HG03571 (cell line): ENCODE data around the gene CEND1.
A peak's percentile ranks its signal among the peaks of the same experiment; 100 is the strongest.

Experiments
- ATAC-seq: cut with Tn5 transposase; IDR thresholded peaks from one replicate; pipeline ENCODE4 v1.9.1; 2021; ENCODE audit not compliant: unreplicated experiment

The CEND1 gene

GRCh38 chr11:789943-790342, at the start of gene CEND1:
Gene CEND1, minus strand, starts transcription at chr11:790090. Its CDS starts 1,514 bp downstream, at chr11:788576.
- no peak for ATAC-seq

DNA sequence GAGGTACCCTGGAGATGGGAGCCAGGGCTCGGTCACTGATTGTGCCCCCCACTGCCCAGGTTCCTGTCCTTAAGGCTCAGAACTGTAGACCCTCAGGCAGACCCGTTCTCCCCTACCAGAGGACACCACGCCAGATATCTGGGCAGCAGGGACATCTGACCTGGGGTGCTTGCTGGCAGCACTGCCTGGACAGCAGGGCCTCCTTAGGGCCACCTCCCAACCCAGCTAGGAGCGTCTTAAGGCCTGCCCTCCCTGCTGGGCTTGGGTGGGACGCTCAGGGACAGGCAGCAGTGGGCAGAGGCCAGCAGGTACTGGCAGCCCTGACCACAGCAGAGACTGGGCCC, 49.4 kb upstream of the CEND1 start:
- no peak for ATAC-seq

DNA sequence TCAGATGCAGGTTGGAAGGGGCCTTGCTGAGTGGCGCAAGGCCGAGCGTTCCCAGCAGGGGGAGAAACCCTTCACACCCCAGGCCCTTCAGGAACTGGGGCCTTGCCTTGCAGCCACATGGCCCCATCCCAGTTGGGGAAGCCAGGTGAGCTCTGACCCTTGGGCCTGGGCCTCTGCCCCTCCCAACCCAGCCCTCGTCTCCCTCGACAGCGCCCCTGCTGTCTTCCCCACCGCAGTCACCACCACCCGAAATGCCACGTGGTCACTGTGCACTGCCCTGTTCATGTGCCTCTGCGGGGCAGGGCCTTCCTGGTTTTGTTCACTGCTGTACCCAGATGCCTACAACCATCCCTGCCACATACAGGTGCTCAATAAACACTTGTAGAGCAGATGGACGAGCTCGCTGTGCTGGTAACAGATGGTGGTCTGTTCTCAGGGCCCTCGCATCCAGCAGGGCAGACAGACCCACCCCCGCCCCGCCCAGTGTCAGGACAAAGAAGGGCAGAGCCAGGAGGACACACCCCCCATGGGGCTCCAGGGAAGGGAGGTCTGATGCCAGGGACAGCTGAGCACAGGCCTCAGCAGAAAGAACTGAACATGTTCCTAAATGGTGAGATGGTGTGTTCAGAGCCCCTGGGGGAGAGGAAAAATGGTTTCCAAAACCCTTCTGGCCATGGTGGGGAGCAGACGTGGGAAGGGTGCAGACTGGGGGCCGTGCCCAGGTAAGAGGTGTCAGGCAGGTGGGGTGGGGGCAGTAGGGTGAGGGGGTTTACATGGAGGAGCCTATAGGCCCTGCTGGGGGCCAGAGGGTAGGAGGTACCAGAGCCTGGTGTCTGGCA, 48.8 kb upstream of the CEND1 start:
- ATAC-seq, result no peak

GRCh38 chr11:837990-838307, 48.1 kb upstream of the CEND1 start:
- no peak for ATAC-seq

DNA sequence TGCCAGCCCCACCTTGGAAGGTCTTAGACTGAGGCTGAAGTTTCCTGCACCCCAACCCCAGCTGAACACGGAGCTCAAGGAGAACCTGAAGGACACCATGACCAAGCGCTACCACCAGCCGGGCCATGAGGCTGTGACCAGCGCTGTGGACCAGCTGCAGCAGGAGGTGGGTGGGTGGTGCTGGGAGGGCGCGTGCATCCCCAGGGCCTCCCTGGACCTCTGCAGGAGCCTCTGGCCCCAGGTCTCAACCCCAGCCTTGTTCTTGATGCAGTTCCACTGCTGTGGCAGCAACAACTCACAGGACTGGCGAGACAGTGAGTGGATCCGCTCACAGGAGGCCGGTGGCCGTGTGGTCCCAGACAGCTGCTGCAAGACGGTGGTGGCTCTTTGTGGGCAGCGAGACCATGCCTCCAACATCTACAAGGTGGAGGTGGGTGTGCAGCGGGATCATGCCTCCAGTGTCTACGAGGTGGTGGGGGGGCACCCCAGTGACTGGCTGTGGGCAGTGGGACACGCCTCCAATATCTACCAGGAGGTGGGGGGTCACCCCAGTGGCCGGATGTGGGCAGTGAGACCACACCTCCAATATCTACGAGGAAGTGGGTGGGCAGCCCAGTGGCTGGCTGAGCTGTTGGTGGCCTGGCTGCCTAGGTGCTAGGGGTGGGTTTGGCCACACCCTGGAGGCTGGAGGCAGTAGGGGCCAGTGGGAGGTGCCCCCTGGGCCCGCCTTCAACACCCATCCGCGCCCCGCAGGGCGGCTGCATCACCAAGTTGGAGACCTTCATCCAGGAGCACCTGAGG, 47.5 kb upstream of the CEND1 start:
- ATAC-seq, result no peak

DNA sequence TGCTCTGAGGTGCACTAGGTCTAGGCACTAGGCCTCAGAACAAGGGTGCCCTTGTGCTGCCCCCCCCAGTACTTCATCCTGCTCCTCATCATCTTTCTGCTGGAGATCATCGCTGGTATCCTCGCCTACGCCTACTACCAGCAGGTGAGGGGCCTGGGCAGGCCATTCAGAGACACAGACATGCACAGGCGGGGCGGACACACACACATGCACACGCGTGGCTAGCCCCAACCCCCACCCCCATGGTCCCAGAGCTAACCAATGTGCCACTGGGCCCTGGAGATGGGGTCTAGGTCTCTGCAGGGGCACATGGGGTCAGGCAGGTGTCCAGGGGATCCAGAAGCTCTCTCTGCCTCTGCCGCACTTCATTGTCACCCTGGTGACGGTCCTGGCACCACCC, 46.8 kb upstream of the CEND1 start:
- no peak for ATAC-seq

GRCh38 chr11:836274-836673, 46.4 kb upstream of the CEND1 start:
- ATAC-seq, result no peak

DNA sequence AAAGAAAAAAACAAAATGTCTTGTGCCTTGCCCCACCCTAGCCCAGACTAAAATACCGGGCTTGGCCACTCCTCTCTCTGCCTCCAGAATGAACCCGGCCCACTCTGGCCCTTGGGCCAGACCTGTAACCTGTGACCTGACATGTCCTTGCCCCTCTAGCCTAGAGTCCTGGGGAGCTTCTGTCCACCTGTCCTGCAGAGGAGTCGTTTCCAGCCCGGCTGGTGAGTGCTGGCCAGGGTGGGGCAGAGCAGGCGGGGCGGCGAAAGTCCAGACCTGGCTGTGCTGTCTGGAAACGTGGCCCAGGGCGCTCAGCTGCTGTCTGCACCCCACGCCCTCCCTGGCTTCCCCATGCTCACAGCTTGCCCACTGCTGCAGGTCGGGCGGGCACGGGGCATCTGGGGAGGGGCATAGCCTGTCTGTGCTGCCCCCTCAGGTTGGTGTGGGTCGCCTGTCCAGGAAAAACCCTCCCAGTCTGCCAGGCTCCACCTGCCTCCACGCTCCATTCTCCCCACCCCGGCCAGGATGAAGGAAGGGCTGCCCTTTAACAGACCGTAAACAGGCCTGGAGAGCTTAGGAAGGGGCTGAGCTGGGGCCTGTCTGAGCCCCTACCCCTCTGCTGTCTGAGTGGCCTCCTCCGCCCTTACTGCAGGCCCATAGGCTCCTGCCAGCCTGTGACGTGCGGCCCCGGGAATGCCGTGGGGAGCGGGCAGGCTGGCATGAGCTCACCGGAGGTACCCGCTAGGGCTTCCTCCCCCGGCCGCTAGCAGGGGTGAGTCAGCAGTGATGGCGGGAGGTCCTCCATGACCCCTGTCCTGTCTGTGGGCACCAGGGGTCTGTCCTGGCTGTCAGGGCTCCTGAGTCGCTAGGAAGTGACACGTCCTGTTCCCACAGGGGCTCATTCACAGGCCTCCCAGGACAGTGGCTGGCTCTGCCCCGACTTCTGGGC, 44.8 kb upstream of the CEND1 start:
- ATAC-seq, result no peak

- ATAC-seq, result no peak
These were observed 44.0 kb upstream of the CEND1 start for GRCh38 chr11:833849-834311.

DNA sequence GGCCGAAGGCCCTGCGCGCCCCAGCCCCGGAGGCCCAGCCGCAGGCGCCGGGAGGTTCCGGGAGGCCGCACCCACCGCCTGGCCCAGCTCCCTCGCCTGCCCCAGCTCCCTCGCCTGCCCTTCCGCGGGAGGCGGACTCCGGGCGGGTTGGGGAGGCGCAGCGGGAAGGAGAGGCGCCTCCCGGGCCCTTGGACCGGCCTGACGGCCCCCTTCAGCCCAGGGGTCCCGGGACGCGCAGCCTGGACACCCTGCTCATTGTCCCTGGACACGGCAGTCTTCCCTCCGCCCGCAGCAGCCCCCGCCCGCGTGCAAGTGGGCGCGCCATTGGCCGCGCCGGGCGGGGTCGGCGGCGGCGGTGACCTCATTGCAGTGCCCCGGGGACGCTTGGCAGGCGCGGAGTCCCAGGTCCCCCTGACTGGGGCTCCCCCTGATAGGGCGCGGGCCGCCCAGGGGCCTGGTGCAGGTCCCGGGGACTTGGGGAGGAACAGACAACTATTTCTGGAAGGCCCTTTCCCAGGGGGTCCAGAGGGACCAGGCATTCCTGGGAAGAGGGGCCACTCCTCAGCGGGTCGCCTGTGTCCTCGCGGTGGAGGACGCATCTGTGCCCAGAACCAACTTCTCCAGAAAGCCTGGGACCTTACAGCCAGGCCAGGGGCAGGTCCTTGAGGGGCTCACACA, 43.4 kb upstream of the CEND1 start:
- no peak for ATAC-seq

GRCh38 chr11:832529-833113, 42.7 kb upstream of the CEND1 start, which contains the start of gene CD151:
Gene CD151, plus strand, starts transcription at chr11:832952. Its CDS starts 3,118 bp downstream, at chr11:836070.
- ATAC-seq, result no peak

DNA sequence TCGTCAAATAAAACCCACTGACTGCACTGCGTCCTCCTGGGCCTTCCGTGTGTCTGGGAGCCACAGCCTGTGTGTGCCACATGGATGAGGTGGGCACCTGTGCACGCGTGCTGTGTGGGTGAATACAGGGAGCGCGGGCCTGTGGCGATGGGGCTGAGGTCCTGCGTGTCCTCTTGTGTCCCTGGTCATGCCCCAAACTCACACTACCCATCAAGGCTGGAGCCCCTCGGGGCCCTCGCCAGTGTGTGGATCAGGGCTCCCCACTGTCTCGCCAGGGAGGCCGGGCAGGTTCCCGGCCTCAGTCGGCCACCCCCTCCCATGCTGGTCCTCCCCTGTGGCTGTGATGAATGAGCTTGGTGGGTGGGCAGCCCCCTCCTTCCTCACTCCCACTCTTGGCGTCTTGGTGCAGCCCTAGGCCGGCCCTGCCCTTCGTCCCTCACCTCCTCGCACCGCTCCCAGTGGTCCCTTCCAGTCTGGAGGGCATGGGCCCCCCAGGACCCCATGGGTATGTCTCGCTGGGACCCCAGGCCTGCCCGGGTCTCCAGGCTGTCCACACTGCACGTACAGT, 42.2 kb upstream of the CEND1 start:
- no peak for ATAC-seq

- no peak for ATAC-seq
These were observed 41.4 kb upstream of the CEND1 start for GRCh38 chr11:831118-831864.

DNA sequence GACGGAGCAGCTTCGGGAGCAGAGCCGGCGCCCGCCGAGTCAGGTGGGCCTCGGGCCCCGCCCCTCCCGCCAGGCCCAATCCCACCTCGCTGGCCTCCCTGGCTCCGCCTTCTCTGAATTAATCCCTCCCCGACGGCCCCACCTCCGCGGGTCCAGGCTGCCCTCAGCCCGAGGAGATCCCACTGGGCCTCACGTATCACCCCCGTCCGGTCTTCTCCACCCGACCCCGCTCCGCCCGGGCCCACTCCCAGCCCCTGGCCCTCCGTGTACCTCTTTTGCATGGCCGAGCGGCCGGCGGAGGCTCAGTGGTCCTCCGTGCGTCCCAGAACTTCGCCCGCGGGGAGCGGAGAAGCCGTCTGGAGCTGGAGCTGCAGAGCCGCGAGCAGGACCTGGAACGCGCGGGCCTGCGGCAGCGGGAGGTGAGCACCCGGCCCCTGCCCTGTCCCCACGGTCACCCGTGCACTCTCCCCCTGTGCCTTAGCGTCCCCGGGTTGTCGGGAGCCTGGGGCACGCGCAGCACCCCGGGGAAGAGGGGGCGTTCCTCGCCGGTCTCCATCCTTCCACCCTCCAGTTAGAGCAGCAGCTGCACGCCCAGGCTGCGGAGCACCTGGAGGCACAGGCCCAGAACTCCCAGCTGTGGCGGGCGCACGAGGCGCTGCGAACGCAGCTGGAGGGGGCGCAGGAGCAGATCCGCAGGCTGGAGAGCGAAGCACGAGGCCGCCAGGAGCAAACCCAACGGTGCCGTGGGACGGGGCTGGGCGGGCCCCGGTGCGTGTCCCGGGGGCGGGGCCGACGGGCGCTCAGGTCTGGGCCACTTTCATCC, 40.6 kb upstream of the CEND1 start:
- ATAC-seq, result peak; percentile 42

- no peak for ATAC-seq
These were observed 40.0 kb upstream of the CEND1 start for GRCh38 chr11:829847-830294.

DNA sequence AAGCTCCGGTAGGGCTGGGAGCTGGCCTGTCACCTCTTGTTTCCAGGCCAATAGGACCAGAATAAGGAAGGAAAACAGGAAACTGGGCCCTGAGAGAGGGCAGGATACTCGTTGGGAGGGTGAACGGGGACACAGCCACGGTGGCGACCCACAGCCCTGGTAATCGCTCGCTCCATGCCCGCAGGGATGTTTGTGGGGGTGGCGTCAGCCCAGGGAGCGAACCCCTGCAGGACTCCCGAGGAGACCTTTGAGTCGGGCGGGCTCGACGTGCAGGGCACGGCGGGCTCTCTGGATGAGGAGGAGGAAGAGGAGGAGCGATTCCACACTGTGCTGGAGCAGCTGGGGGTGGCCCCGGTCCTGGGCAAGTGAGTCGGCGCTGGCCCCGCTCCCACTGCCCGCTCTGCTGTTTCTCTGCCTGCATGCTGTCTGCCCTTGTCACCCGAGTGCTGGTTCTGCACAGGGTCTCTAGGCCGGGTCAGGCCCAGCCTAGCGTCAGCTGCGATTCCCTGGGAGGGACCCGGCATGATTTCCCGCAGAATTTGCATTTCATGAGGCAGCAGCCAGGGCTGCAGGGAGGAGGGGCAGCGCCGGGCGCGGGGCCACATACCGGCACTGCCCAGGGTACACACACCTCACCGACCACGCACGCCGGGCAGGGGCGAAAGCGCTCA, 39.4 kb upstream of the CEND1 start:
- no peak for ATAC-seq

GRCh38 chr11:828506-829175, 38.8 kb upstream of the CEND1 start:
- ATAC-seq, result no peak
